Stomach (tissue), 4 donors: Measurements from ENCODE around the gene EXOC4.

ENCODE experiments used
- CTCF ChIP-seq, 7 experiments: fragments of 450-650 bp in 4 of 7; fragments of 200-600 bp in 3 of 7; sonication (generic) in 3 of 7; IDR thresholded peaks; one replicate each; pipeline ENCODE4 v1.5.1; 2016 to 2019; ENCODE audit warnings: antibody characterized with exemption in 7 of 7, control low read depth in 2 of 7, mild to moderate bottlenecking in 1 of 7
- POLR2A ChIP-seq, 4 donors: fragments of 450-650 bp; IDR thresholded peaks; one replicate each; pipeline ENCODE4 v1.6.1; 2016; ENCODE audit warnings: antibody characterized with exemption in 4 of 4, control low read depth in 2 of 4, mild to moderate bottlenecking in 1 of 4, moderate library complexity in 1 of 4
- POLR2AphosphoS5 ChIP-seq, 3 donors: sonication (generic); formaldehyde crosslinking; IDR thresholded peaks; one replicate each; pipeline ENCODE4 v1.6.1; 2016; ENCODE audit warnings: antibody characterized with exemption in 3 of 3

- TF ChIP-seq POLR2A (IDR thresholded peaks at IDR 0.05) (no peak), CTCF (IDR thresholded peaks at IDR 0.05) (no peak), POLR2AphosphoS5 (IDR thresholded peaks at IDR 0.05) (no peak)
Measured at GRCh38 chr7:134089446-134089845, 836.6 kb downstream of the EXOC4 start.
